ENCODE results near the gene RAVER2.

- no peak for TF ChIP-seq CTCF (conservative IDR thresholded peaks at IDR 0.05; ENCODE audit: low read length)
- TF ChIP-seq EZH2phosphoT487 (IDR thresholded peaks at IDR 0.05; ENCODE audit: borderline replicate concordance, low read depth, low read length), result no peak
Measured at GRCh38 chr1:64755361-64755760, 10.5 kb downstream of the RAVER2 start.
